IPS-18c (cell line): ENCODE data around the gene OBSCN.

Source experiments
- H3K4me3 ChIP-seq: 2 replicates; pipeline ENCODE4 v1.7.0; 2013; ENCODE audit warnings: low read depth, mild to moderate bottlenecking, low read length, moderate library complexity; ENCODE audit not compliant: insufficient read depth
- H3K9me3 ChIP-seq: one replicate; pipeline ENCODE4 v1.6.1; 2013; ENCODE audit warnings: mild to moderate bottlenecking, low read length, moderate library complexity; ENCODE audit not compliant: control insufficient read depth, insufficient read depth

OBSCN gene

GRCh38 chr1:228283476-228284147 is 75.8 kb downstream of the OBSCN start:
- H3K4me3 ChIP-seq: no peak overlapping the region
- H3K9me3 ChIP-seq: peaks cover 4% of the 10 kb centered on the region

DNA sequence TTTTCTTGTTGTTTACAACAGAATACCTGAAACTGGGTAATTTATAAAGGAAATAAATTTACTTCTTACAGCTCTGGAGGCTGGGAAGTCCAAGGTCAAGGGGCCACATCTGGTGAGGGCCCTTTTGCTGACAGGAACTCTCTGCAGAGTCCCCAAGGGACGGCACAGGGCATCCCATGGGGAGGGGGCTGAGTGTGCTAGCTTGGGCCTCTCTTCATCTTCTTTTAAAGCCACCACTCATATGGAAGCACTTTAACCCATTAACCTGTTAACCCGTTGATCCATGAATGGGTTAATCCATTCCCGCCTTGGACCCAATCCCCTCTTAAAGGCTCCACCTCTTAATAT is 76.3 kb downstream of the OBSCN start:
- Histone ChIP-seq H3K9me3 (peaks cover 4% of the 10 kb centered on the region), H3K4me3 (no peak overlapping the region)

- H3K4me3 ChIP-seq: no peak overlapping the region
- peaks cover 4% of the 10 kb centered on the region for H3K9me3 ChIP-seq
These were observed 76.7 kb downstream of the OBSCN start for GRCh38 chr1:228284521-228284920.

GRCh38 chr1:228285661-228286504 is 78.0 kb downstream of the OBSCN start:
- H3K9me3 ChIP-seq: peaks cover 4% of the 10 kb centered on the region

DNA sequence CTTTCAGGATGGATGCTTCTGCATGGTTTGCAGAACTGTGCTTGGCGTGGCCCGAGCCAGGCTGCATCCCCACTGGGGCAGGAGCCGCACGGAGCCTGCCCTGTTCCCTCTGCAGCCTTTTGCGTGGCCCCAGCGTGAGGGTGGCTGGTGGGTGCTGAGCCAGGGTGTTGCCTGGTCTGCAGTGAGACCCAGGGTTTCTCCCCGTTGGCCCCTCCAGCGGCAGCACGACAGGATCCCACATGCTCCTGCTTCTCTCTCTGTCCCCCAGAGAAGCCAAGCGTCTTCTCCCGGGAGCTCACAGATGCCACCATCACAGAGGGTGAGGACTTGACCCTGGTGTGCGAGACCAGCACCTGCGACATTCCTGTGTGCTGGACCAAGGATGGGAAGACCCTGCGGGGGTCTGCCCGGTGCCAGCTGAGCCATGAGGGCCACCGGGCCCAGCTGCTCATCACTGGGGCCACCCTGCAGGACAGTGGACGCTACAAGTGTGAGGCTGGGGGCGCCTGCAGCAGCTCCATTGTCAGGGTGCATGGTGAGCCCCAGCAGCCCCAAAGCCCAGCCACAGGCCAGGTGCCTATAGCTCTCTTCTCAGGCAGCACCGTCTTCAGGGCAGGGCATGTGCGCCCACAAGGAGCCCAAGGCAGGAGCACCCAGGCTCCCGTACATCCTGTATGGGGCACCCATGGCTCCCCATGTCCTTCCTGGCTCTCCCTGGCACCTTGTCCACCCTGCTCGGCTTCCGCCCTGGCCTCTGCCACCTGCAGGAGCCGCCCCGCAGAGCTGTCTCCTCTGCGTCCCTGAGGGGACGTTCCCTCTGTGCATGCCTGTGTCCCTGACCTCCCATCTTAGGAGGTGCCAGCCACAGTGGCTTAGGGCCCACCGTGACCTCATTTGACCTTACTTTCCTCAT is 78.9 kb downstream of the OBSCN start:
- Histone ChIP-seq H3K4me3 (no peak overlapping the region), H3K9me3 (peaks cover 6% of the 10 kb centered on the region)

More at GRCh38 chr1:228285661-228286504, 78.0 kb downstream of the OBSCN start:
- no peak overlapping the region for H3K4me3 ChIP-seq

GRCh38 chr1:228287541-228288425 is 79.9 kb downstream of the OBSCN start:
- Histone ChIP-seq H3K9me3 (peaks cover 6% of the 10 kb centered on the region), H3K4me3 (no peak overlapping the region)

DNA sequence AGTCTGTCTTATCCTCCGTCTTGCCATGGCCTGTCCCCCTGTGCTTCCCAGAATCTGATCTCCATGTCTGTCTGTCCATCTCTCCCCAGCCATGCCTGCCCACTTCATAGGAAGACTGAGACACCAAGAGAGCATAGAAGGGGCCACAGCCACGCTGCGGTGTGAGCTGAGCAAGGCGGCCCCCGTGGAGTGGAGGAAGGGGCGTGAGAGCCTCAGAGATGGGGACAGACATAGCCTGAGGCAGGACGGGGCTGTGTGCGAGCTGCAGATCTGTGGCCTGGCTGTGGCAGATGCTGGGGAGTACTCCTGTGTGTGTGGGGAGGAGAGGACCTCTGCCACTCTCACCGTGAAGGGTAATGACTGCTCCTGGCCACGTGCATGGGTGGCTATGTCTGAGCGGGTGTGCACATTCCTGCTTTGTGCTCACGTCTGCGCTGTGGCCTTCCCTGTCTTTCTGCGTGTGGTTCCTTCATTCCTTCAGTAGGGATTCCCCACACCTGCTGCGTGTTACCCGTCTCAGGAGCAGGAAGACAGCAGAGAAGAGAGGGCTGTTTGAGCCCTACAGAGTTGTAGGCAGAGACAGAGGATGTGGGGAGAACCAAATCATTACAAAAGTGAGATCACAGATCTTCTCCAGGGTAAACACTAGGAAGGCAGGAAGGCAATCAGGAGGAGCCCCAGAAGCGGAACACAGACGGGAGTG is 80.8 kb downstream of the OBSCN start:
- H3K4me3 ChIP-seq: no peak overlapping the region

DNA sequence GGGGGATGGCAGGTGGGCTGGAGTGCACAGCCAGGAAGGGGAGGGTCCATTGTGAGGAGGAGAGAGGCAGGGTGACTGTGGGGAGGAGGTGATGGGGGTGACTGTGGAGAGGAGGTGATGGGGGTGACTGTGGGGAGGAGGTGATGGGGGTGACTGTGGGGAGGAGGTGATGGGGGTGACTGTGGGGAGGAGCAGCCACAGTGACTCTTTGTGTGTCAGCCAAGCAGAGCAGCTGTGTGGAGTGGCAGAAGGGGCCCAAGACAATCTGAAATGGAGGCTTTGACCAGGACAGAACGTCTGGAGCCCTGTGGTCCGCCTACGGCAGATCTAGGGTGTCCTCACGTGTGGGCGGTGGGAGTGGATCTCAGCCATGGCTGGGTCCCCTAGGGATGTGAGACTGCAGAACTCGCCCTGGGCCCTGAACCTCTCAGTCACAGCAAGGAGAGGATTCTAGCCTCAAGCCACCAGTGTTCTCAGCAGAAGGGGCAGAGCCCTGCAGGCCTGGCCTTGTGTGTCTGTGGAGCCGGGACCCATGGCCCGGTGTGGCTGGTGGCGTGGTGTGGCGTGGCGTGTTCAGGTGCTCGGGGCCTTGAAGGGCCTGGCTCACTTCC is 81.5 kb downstream of the OBSCN start:
- no peak overlapping the region for H3K4me3 ChIP-seq
- peaks cover 6% of the 10 kb centered on the region for H3K9me3 ChIP-seq

More for the DNA sequence above, 80.8 kb downstream of the OBSCN start:
- peaks cover 6% of the 10 kb centered on the region for H3K9me3 ChIP-seq

- Histone ChIP-seq H3K4me3 (no peak overlapping the region), H3K9me3 (peaks cover 8% of the 10 kb centered on the region)
These were observed 82.4 kb downstream of the OBSCN start for GRCh38 chr1:228289996-228290881.

DNA sequence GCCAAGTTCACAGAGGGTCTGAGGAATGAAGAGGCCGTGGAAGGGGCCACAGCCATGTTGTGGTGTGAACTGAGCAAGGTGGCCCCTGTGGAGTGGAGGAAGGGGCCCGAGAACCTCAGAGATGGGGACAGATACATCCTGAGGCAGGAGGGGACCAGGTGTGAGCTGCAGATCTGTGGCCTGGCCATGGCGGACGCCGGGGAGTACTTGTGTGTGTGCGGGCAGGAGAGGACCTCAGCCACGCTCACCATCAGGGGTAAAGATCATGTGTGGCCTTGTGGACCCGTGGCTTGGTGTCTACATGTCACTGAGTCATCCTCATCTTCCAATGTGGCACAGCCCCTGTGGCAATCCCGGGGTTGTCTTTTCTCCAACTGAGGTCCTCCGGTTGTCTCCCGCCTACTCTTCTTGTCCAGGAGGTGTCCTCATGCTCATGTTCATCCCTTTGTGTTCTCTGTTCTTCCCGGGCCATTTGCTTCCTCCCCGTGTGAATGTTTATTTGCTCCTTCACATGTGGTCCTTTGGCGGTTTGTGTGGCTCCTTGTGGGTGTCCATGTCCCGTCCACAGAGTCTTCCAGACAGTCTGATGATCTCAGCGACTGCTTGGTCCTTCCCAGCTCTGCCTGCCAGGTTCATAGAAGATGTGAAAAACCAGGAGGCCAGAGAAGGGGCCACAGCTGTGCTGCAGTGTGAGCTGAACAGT is 84.2 kb downstream of the OBSCN start:
- Histone ChIP-seq H3K4me3 (no peak overlapping the region), H3K9me3 (peaks cover 10% of the 10 kb centered on the region)

DNA sequence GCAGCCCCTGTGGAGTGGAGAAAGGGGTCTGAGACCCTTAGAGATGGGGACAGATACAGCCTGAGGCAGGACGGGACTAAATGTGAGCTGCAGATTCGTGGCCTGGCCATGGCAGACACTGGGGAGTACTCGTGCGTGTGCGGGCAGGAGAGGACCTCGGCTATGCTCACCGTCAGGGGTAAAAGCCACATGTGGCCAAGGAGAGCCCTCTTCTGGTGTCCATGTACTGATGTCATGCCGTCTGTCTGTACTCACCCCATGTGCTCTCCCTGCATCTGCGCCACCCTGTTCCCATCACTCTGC is 84.7 kb downstream of the OBSCN start:
- Histone ChIP-seq H3K4me3 (no peak overlapping the region; the same call in 1 of the 2 replicates), H3K9me3 (peaks cover 10% of the 10 kb centered on the region)

DNA sequence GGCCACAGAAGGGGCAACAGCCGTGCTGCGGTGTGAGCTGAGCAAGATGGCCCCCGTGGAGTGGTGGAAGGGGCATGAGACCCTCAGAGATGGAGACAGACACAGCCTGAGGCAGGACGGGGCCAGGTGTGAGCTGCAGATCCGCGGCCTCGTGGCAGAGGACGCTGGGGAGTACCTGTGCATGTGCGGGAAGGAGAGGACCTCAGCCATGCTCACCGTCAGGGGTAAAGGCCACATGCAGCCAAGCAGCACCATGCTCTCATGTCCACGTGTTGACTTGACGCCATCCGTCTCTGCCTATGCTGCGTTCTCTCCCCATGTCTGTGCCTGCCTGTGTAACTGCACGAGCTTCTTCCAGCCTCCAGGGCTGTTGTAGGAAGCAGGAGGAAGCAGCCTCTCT is 85.5 kb downstream of the OBSCN start:
- H3K4me3 ChIP-seq: no peak overlapping the region; the same call in 1 of the 2 replicates

GRCh38 chr1:228293816-228294500 is 86.1 kb downstream of the OBSCN start:
- no peak overlapping the region for H3K4me3 ChIP-seq
- peaks cover 9% of the 10 kb centered on the region for H3K9me3 ChIP-seq

More for the DNA sequence above, 85.5 kb downstream of the OBSCN start:
- peaks cover 8% of the 10 kb centered on the region for H3K9me3 ChIP-seq

DNA sequence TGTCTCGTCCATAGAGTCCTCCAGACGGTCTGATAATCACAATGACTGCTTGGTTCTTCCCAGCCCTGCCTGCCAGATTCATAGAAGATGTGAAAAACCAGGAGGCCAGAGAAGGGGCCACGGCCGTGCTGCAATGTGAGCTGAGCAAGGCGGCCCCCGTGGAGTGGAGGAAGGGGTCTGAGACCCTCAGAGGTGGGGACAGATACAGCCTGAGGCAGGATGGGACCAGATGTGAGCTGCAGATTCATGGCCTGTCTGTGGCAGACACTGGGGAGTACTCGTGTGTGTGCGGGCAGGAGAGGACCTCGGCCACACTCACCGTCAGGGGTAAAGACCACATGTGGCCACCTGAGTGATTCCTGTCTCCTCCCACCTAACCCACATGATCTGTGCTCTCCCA is 86.9 kb downstream of the OBSCN start:
- Histone ChIP-seq H3K9me3 (peaks cover 9% of the 10 kb centered on the region), H3K4me3 (no peak overlapping the region)
